ENCODE measurements around the gene ENHO. TPM values are rescaled to one million over a fixed set of nuclear protein-coding genes. Genes with fewer than 3 reads are reported as not detected.
"Not testable (repeated sequence)": the region's sequence is repeated elsewhere in the genome, so short reads cannot be mapped to it uniquely, and the experiment has no call there.

Gene ENHO
- total RNA-seq, 1 donor from 2014 or later: 0.86 TPM

DNA sequence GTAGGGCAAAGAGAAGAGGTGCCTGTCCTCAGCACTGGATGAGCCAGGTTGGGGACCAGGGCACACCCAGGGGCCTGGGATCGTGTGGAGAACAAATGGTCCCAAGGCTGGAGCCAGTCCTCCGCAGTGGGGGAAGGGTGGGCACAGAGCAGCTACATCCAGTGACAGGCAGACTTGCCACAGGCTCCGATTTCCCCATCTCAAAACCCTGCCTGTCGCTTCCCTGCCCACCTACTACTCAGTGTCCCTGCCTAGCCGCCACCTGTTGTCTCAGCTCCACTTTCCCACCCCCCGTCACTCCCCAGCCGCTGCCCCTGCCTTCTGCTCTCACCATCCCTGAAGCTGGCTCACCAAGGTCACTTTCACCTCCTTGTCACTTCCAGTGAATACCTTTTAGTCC, 13.9 kb upstream of the ENHO start:
- H3K36me3 Mint-ChIP-seq (ENCODE audit: unreplicated experiment): no peaks in the 10 kb centered on the region
- no peak overlapping the region for H3K27ac Mint-ChIP-seq (ENCODE audit: unreplicated experiment)
- no peak overlapping the region for H3K4me3 Mint-ChIP-seq (ENCODE audit: unreplicated experiment)
- TF ChIP-seq, protein P1, sequence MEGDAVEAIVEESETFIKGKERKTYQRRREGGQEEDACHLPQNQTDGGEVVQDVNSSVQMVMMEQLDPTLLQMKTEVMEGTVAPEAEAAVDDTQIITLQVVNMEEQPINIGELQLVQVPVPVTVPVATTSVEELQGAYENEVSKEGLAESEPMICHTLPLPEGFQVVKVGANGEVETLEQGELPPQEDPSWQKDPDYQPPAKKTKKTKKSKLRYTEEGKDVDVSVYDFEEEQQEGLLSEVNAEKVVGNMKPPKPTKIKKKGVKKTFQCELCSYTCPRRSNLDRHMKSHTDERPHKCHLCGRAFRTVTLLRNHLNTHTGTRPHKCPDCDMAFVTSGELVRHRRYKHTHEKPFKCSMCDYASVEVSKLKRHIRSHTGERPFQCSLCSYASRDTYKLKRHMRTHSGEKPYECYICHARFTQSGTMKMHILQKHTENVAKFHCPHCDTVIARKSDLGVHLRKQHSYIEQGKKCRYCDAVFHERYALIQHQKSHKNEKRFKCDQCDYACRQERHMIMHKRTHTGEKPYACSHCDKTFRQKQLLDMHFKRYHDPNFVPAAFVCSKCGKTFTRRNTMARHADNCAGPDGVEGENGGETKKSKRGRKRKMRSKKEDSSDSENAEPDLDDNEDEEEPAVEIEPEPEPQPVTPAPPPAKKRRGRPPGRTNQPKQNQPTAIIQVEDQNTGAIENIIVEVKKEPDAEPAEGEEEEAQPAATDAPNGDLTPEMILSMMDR (IDR thresholded peaks at IDR 0.05): no peak
- no peak for DNase-seq (ENCODE audit: extremely low spot score, unreplicated experiment)
- peaks cover 49% of the 10 kb centered on the region for H3K27me3 Mint-ChIP-seq (ENCODE audit: unreplicated experiment)
- H3K9me3 Mint-ChIP-seq (ENCODE audit: unreplicated experiment): no peaks in the 10 kb centered on the region
- H3K4me1 Mint-ChIP-seq (ENCODE audit: unreplicated experiment): no peaks in the 10 kb centered on the region

- H3K4me3 Mint-ChIP-seq (ENCODE audit: unreplicated experiment); H3K27ac Mint-ChIP-seq (ENCODE audit: unreplicated experiment); DNase-seq (ENCODE audit: extremely low spot score, unreplicated experiment); H3K9me3 Mint-ChIP-seq (ENCODE audit: unreplicated experiment); H3K36me3 Mint-ChIP-seq (ENCODE audit: unreplicated experiment); H3K4me1 Mint-ChIP-seq (ENCODE audit: unreplicated experiment): not testable (repeated sequence)
- H3K27me3 Mint-ChIP-seq (ENCODE audit: unreplicated experiment): peaks cover 58% of the 10 kb centered on the region
These were observed 9.3 kb upstream of the ENHO start for GRCh38 chr9:34532041-34532440.

DNA sequence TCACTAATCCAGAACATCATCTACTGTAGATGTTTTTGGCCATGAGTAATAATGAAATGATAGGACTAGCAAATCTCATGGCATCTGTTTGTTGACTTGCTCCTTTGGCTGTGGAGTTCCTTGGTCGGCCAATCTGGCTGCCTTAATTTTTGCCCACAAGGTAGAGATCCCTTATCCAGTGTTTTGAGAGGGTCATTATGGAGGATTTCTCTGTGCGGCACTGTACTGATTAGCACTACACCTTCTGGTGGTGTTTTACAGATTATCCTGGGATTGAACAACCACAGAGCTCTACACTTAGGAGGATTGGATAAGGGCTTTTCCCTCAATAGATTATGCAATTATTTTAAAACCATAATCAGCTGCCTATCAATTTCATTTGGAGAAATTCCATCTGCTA, 3.2 kb upstream of the ENHO start:
- Mint-ChIP-seq H3K4me3 (ENCODE audit: unreplicated experiment) (no peak overlapping the region), H3K4me1 (ENCODE audit: unreplicated experiment) (peaks cover 4% of the 10 kb centered on the region), H3K27ac (ENCODE audit: unreplicated experiment) (no peak overlapping the region), H3K9me3 (ENCODE audit: unreplicated experiment) (no peaks in the 10 kb centered on the region), H3K27me3 (ENCODE audit: unreplicated experiment) (peaks cover 52% of the 10 kb centered on the region), H3K36me3 (ENCODE audit: unreplicated experiment) (no peaks in the 10 kb centered on the region)
- TF ChIP-seq, protein P1 (IDR thresholded peaks at IDR 0.05): no peak
- DNase-seq (ENCODE audit: extremely low spot score, unreplicated experiment): no peak

DNA sequence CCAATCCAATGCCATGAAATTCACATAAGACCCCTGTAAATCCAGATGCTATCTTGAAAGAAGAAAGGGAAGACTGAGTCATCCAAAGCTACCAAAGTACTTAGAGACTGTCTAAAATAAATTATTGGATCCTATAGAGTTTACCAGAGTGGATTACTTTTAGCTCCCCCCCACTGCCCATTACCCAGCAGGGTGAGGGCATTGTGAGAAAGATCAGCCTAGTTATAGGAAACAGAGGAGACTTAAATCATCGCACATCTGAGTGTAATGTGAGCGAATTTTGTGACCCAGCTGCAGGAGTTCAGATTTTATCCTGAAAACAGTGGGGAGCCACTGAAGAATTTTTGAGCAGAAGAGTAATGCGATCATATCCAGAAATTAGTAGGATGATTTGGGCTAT, 1.6 kb upstream of the ENHO start:
- DNase-seq (ENCODE audit: extremely low spot score, unreplicated experiment): no peak
- no peaks in the 10 kb centered on the region for H3K36me3 Mint-ChIP-seq (ENCODE audit: unreplicated experiment)
- peaks cover 4% of the 10 kb centered on the region for H3K4me1 Mint-ChIP-seq (ENCODE audit: unreplicated experiment)
- no peak overlapping the region for H3K27ac Mint-ChIP-seq (ENCODE audit: unreplicated experiment)
- TF ChIP-seq, protein P1 (IDR thresholded peaks at IDR 0.05): no peak
- H3K4me3 Mint-ChIP-seq (ENCODE audit: unreplicated experiment): no peak overlapping the region
- peaks cover 38% of the 10 kb centered on the region for H3K27me3 Mint-ChIP-seq (ENCODE audit: unreplicated experiment)
- H3K9me3 Mint-ChIP-seq (ENCODE audit: unreplicated experiment): no peaks in the 10 kb centered on the region

DNA sequence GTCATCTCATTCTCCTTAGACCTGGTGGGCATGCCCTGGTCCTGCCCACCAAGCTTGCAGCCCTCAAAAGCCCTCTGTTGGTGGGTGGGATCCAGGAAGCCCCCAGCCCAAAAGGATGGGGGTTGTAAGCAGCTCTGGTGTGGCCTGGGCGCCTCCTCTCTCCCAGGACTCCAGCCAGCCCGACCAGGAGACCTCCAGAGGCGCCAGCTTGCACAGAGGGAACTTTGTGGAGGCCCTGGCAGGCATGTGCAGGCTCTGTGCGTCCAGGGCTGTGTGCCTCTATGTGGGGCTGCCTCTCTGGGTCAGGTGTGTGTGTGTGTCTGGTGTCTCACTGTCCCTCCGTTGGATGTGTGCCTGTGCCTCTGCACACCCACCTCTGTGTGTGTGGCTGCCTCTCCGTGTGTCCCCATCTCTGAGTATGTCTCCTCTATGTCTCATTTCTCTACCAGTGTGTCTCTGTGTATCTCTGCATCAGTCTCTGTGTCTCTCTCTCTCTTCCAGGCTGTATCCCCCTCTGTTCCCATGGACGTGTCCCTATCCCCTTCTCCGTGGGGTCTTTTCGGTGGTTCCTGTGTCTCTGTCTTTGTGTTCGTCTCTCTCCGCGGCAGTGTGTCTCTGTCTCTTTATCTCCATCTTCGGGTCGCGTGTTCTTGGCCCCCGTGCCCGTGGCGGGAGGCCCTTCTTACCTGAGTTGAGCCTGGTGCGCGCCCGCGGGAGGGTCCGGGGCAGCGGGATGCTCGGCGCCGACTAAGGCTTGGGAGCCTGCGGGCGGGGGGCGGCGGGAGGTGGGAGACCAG, 501 bp downstream of the ENHO start:
- TF ChIP-seq, protein P1 (IDR thresholded peaks at IDR 0.05): no peak
- peaks cover 38% of the 10 kb centered on the region for H3K27me3 Mint-ChIP-seq (ENCODE audit: unreplicated experiment)
- H3K4me1 Mint-ChIP-seq (ENCODE audit: unreplicated experiment): peaks cover 4% of the 10 kb centered on the region
- DNase-seq (ENCODE audit: extremely low spot score, unreplicated experiment): no peak
- H3K27ac Mint-ChIP-seq (ENCODE audit: unreplicated experiment): no peak overlapping the region
- no peaks in the 10 kb centered on the region for H3K36me3 Mint-ChIP-seq (ENCODE audit: unreplicated experiment)
- no peaks in the 10 kb centered on the region for H3K9me3 Mint-ChIP-seq (ENCODE audit: unreplicated experiment)
- H3K4me3 Mint-ChIP-seq (ENCODE audit: unreplicated experiment): peak overlapping the region; percentile 73
